A673 (cell line): ENCODE measurements around the gene ATP4A.

Experiments used
- CTCF ChIP-seq: fragments of 300-800, 200-600 bp; sonication (generic); conservative IDR thresholded peaks from 2 replicates; pipeline ENCODE4 v1.5.1; 2017; ENCODE audit warnings: low read depth, mild to moderate bottlenecking, antibody characterized with exemption, low read length, moderate library complexity, mixed read lengths
- EZH2 ChIP-seq: fragments of 200-600 bp; sonication (generic); IDR thresholded peaks from 2 replicates; pipeline ENCODE4 v1.6.1; 2017; ENCODE audit warnings: borderline replicate concordance, low read depth, mild to moderate bottlenecking, mixed read lengths, antibody characterized with exemption, low read length; ENCODE audit not compliant: poor library complexity, severe bottlenecking

DNA sequence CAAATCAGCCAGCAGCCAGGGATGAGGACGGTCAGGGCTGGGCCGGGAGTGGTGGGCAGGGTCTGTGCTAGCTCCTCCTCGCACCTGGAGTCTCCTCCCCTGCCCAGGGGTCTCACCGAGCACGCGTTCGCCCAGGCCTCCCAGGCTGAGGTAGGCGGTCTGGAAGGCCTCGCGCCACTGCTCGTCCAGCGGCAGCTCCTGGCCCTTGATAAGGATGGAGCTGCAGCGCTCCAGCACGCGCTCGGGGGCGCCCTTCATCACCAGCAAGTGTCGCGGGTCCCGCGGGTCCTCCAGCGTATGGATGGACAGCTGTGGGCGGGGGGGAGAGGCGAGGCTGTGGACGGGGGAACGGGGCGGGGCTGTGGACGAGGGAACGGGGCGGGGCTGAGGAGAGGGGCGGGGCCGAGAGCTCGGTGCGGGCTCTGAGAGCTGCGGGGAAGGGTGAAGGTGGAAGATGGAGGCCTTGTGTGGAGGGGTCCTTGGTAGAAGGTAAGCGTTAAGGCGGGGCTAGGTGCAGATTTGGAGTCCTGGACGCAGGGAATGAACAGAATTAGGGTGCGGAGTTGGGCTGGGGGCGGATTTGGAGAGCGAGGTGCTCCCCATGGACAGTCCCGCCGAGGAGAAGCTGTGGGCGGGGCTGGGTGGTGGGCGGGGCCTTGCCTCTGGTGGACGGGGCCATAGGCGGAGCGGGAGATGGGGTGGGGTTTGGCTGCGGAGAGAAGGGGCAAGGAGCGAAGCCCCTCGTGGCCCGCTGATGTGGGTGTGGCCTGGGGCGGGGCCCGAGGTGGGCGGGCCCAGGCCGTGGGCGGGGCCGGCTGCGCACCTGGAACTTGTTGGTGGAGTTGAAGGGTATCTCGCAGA is 5.7 kb downstream of the ATP4A start:
- TF ChIP-seq CTCF (peak; percentile 31; the same call in 1 of the 2 replicates), EZH2 (no peak)
